Vagina (tissue), 2 donors: ENCODE results near the gene TEX264. TPM values are rescaled to one million over a fixed set of nuclear protein-coding genes. Genes with fewer than 3 reads are reported as not detected.

ENCODE experiments used
- DNase-seq, 2 donors: peaks; one replicate each; pipeline ENCODE4 v3.0.0-alpha.2; 2017; ENCODE audit errors: extremely low spot score in 2 of 2
- H3K27ac ChIP-seq: fragments of 200-600 bp; sonication (generic); one replicate; pipeline ENCODE4 v1.5.1; 2019
- H3K27me3 ChIP-seq: fragments of 200-600 bp; sonication (generic); one replicate; pipeline ENCODE4 v1.5.1; 2019
- H3K36me3 ChIP-seq, 2 donors: fragments of 200-600 bp; sonication (generic); one replicate each; pipeline ENCODE4 v1.5.1; 2017 to 2019
- H3K4me1 ChIP-seq: fragments of 200-600 bp; sonication (generic); one replicate; pipeline ENCODE4 v1.5.1; 2019
- H3K4me3 ChIP-seq, 2 donors: fragments of 200-600 bp; sonication (generic); 1 replicate in 1 of 2; 2 replicates in 1 of 2; pipeline ENCODE4 v1.5.1; 2016 to 2019
- H3K9me3 ChIP-seq: fragments of 200-600 bp; sonication (generic); one replicate; pipeline ENCODE4 v1.5.1; 2019
- CTCF ChIP-seq, 3 experiments: fragments of 450-650 bp in 2 of 3; fragments of 200-600 bp in 1 of 3; sonication (generic) in 1 of 3; IDR thresholded peaks; one replicate each; pipeline ENCODE4 v1.5.1; 2017 to 2019; ENCODE audit warnings: antibody characterized with exemption in 3 of 3, mild to moderate bottlenecking in 2 of 3, moderate library complexity in 2 of 3
- POLR2A ChIP-seq, 2 donors: fragments of 450-650 bp; IDR thresholded peaks; one replicate each; pipeline ENCODE4 v1.6.1; 2017; ENCODE audit warnings: antibody characterized with exemption in 2 of 2, mild to moderate bottlenecking in 2 of 2, moderate library complexity in 2 of 2
- POLR2AphosphoS5 ChIP-seq, 2 donors: sonication (generic); formaldehyde crosslinking; IDR thresholded peaks; one replicate each; pipeline ENCODE4 v1.9.0; 2017; ENCODE audit warnings: antibody characterized with exemption in 2 of 2, mild to moderate bottlenecking in 2 of 2, low read depth in 1 of 2; ENCODE audit not compliant: insufficient read depth in 1 of 2
- intact Hi-C: fragments of 100-400 bp; cut with DNase I; formaldehyde crosslinking; loops from one replicate; pipeline ENCODE4 v1.15.1; 2023
- total RNA-seq: library from RNA; depleted of rRNA; stranded (reverse); fragments of >200 nt; gene quantifications from one replicate; pipeline ENCODE4 v1.2.3, GENCODE V29; 2016

The TEX264 gene
- total RNA-seq, 1 donor from 2014 or later, result 66.8 TPM

DNA sequence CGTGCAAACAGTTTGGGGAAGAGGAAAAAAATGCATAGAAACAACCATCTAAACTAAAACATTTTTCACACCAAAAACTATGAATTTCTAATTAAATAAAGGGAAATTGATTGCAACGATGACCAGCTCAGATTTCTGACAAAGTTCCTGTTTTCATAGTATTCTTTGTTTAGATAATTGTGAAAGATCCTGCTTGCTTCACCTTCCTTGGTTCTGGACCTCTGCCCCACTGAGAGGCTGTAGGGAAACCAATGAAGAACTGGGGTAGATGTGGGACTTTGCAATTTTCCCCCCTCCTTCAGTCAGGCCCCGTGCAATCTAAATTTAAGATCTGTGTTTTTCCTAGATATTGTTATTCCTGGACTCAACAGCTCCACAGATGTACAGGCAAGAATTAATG, 13.8 kb upstream of the TEX264 start:
- Histone ChIP-seq H3K4me1 (no peaks in the 10 kb centered on the region), H3K27me3 (no peaks in the 10 kb centered on the region), H3K36me3 (peaks cover 0 to 53% of the 10 kb centered on the region in 2 donors), H3K27ac (no peak overlapping the region), H3K9me3 (no peaks in the 10 kb centered on the region), H3K4me3 (no peak overlapping the region)
- no peak for DNase-seq
- TF ChIP-seq POLR2AphosphoS5 (IDR thresholded peaks at IDR 0.05; ENCODE audit: insufficient read depth in 1 of 2, low read depth in 1 of 2) (no peak), POLR2A (IDR thresholded peaks at IDR 0.05) (no peak), CTCF (IDR thresholded peaks at IDR 0.05) (no peak)
- intact Hi-C loops, result no loop called here

DNA sequence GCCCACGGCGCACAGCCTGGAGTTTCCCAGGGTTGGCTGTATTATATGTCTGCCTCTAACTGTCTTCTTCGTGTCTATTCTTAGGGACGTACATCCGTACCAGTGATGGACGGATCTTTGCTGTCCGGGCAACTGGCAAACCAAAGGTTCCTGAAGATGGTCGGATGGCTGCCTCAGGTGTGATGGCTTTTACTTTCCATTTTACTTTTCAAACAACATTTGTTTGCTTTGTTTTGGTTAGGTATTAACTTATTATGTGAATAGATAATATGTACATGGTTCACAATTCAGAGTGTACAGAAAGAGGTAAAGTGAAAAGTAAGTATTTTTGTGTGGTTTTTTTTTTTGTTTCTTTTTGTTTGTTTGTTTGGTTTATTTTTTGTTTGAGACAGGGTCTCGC, 11.1 kb upstream of the TEX264 start:
- Histone ChIP-seq H3K27me3 (no peaks in the 10 kb centered on the region), H3K4me3 (no peak overlapping the region), H3K36me3 (peaks cover 0 to 62% of the 10 kb centered on the region in 2 donors), H3K9me3 (no peaks in the 10 kb centered on the region), H3K27ac (no peak overlapping the region), H3K4me1 (no peaks in the 10 kb centered on the region)
- TF ChIP-seq POLR2A (IDR thresholded peaks at IDR 0.05), result no peak
- no peak for TF ChIP-seq CTCF (IDR thresholded peaks at IDR 0.05)
- TF ChIP-seq POLR2AphosphoS5 (IDR thresholded peaks at IDR 0.05; ENCODE audit: insufficient read depth in 1 of 2, low read depth in 1 of 2), result no peak
- DNase-seq, result no peak
- intact Hi-C loops, result no loop called here

GRCh38 chr3:51662456-51662855, 8.6 kb upstream of the TEX264 start:
- no peak for DNase-seq
- Histone ChIP-seq H3K9me3 (no peaks in the 10 kb centered on the region), H3K27me3 (no peaks in the 10 kb centered on the region), H3K4me1 (no peaks in the 10 kb centered on the region), H3K36me3 (peaks cover 0 to 42% of the 10 kb centered on the region in 2 donors), H3K4me3 (no peak overlapping the region), H3K27ac (no peak overlapping the region)
- TF ChIP-seq CTCF (IDR thresholded peaks at IDR 0.05) (no peak), POLR2AphosphoS5 (IDR thresholded peaks at IDR 0.05; ENCODE audit: insufficient read depth in 1 of 2, low read depth in 1 of 2) (no peak), POLR2A (IDR thresholded peaks at IDR 0.05) (no peak)
- intact Hi-C loops, result no loop called here

GRCh38 chr3:51668756-51669155, 2.3 kb upstream of the TEX264 start:
- DNase-seq, result no peak
- Histone ChIP-seq H3K4me3 (no peak overlapping the region), H3K36me3 (no peaks in the 10 kb centered on the region), H3K27ac (no peak overlapping the region), H3K9me3 (no peaks in the 10 kb centered on the region), H3K27me3 (no peaks in the 10 kb centered on the region), H3K4me1 (peaks cover 41% of the 10 kb centered on the region)
- TF ChIP-seq POLR2A (IDR thresholded peaks at IDR 0.05), result no peak
- TF ChIP-seq POLR2AphosphoS5 (IDR thresholded peaks at IDR 0.05; ENCODE audit: insufficient read depth in 1 of 2, low read depth in 1 of 2), result no peak
- TF ChIP-seq CTCF (IDR thresholded peaks at IDR 0.05), result no peak
- intact Hi-C loops, result no loop called here

DNA sequence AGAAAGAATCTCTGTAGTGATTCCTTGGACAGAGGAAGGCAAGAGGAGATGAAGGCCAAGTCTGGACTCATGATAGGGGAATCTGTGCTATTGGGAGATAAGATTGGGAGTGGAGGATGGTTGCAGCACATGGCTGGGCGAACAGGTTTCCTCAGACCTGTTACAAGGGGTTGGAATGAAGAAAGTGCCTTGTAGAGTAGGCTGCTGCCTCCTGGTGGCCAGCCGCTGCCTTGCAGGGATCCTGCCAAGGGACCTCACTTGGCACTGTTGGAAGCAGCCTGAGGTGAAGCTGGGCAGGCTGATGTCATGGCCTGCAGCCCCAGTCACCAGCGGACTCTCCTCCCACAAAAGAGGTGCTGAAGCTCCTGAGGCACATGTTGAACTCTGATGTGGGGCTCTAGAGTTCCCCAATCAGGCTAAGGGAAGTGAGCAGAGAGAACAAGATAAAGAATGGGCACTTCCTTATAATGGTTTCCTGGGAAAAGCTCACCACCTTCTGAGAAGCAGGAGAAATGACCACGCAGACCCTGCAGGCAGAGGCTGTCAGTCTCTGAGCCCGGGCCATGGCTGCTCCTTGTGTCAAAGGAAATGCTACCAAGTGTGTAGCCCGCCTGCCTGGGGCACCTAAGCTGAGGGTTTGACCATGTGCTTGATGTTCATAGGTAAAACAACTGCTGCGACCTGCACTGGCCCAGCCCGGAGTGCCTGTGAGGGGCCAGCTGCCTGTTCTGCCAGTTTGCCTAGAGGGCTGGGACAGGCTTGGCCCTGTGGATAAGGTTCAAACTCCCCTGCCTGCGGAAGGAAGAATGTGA, 1.6 kb upstream of the TEX264 start:
- no peak overlapping the region for H3K27ac ChIP-seq
- peaks cover 46% of the 10 kb centered on the region for H3K4me1 ChIP-seq
- H3K36me3 ChIP-seq, result no peaks in the 10 kb centered on the region
- TF ChIP-seq CTCF (IDR thresholded peaks at IDR 0.05) (peak; percentile 74 to 84 (median 80)), POLR2AphosphoS5 (IDR thresholded peaks at IDR 0.05; ENCODE audit: insufficient read depth in 1 of 2, low read depth in 1 of 2) (peak; percentile 9 to 45), POLR2A (IDR thresholded peaks at IDR 0.05) (no peak)
- DNase-seq, result no peak
- H3K4me3 ChIP-seq, result no peak overlapping the region
- intact Hi-C loops, result loop anchor here (5.0 to 10.0 kb wide), 2 partner anchors 167 to 275 kb away; partner anchors contain the start of genes DCAF1 and RBM15B
- no peaks in the 10 kb centered on the region for H3K27me3 ChIP-seq
- no peaks in the 10 kb centered on the region for H3K9me3 ChIP-seq
